GM19238 (cell line): ENCODE data around the gene SHISA9.
"Not testable (repeated sequence)": the region's sequence is repeated elsewhere in the genome, so short reads cannot be mapped to it uniquely, and the experiment has no call there.

Experiments
- DNase-seq: peaks from one replicate; pipeline ENCODE4 v3.0.0; 2011; ENCODE audit warnings: low spot score; ENCODE audit not compliant: insufficient read length

The SHISA9 gene

DNA sequence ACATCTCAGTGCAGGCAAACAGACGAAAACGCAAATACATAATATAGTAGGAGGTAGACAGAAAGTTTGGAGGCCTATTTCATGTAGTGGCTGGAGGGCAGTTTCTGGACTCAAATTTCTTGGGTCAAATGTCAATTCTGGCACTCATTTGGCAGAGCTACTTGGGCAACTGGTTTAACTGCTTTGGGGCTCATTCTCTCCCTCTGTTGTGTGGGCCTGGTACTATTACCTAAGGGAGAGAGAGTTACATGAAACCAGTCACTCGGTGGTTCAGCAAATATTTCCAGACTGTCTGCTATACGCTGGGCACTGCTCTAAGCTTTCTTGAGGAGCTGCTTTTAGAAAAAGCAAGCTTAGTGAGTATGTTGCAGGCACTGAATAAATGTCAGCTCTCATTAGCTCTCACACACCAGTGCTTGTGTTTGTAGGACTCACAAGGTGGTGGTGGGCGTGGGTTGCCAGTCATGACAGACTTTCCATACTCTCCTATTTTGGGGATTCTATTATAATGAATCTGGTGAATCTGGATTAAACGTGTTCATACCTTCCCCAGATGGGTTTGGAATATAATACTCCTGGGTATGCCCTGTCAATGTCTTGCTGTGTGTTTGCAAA is 1.8 kb upstream of the SHISA9 start:
- no peak for DNase-seq

DNA sequence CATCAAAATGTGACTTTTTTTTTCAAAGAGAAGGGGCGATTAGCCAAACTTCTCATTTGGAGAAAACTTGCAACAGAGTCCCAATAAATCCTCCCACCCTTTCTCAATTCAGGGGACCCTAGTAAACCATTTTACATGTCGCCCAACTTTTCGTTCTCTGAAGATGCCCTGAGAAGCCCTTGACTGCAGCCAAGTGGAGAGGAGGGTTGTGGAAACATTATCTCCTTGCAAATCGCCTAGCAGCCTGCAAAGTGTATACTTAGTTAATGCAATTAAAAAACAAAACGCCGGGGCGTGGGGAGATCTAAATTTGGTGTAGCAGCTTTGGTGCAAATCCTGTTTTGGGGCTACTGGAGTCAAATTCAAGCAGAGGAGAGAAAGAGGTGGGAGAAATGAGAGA is 1.2 kb upstream of the SHISA9 start:
- DNase-seq: no peak

DNA sequence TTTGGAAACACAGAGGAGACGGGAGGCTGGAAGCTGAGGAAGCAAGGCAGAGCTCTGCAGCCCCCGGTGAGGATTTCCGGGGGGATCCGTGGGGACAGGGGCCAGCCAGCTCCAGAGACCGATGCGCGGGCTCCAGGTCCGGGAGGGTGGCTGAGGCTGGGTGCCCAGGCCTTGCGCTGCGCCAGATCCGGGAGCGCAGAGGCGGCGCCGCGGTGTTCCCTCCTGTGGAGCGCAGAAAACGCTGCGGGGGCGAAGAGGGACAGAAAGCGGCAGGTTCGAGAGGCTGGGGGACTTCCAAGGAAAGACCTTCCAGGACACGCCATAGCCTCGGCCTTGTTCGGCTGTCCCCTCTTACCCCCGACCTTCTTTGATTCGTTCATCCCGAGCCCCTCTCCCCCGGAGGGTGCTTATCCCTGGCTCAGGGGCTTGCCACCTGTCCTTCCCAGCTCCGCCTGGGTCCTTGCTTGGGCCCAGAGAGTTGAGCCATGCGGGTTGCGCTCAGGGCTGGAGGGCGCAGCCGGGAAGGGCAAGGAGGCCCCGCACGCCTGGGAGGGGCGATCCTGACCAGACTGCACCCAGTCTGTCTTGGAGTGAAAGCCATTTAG is 697 bp upstream of the SHISA9 start:
- DNase-seq: no peak

DNA sequence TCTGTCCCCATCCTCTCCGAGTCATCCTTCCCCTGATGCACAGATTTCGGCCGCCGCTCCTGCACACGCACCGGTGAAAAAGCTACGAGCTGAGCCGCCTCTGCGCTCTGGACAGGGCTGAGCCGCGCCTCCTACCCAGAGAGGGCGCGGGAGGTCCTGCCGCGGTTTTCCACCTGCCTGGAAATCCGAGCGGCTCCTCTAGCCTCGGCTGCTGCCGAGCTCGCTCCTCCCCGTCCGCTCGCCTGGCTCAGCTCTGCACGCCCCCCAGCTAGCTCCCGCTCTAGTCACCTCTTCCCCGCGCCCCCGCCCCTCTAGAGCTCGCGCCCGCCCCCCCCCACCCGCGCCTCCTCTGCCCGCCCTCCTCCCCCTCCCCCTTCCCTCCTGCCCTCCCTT is 198 bp upstream of the SHISA9 start:
- no peak for DNase-seq

DNA sequence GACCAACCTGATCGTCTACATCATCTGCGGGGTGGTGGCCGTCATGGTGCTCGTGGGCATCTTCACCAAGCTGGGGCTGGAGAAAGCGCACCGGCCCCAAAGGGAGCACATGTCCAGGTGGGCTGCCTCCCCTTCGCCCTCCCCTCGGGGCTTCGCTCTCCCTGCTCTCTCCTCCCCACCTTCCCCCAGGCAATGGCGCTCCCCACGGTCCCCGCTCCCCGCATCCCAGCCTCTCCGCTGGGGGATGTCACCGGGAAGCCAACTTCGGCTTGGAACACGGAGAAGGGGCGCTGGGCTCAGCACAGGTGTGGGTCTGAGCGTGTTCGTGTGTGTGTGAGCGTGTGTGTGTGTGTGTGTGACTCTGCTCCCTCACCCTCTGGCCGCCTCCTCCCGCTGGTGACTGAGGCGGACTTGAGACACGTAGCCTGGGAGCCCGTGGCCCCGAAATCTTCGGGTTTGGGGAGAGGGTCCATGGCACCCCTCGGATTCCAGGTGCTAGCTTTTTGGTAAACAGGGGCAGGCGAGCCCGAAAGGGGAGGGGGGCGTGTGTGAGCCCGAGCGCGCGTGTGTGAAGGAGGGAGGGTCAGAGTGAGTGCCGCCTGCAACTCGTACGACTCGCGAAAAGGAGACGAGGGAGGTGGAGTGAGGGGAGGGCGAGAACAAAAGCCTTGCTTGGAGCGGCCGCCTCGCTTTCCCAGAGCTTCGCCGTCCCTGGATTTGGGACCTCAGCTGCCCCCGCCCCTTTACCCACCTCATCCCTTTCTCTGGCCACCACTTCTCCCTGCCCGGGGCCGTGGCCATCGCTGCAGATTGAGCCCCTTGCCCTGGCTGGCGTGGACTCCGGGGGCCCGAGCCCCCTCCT is 1.3 kb downstream of the SHISA9 start:
- no peak for DNase-seq

DNA sequence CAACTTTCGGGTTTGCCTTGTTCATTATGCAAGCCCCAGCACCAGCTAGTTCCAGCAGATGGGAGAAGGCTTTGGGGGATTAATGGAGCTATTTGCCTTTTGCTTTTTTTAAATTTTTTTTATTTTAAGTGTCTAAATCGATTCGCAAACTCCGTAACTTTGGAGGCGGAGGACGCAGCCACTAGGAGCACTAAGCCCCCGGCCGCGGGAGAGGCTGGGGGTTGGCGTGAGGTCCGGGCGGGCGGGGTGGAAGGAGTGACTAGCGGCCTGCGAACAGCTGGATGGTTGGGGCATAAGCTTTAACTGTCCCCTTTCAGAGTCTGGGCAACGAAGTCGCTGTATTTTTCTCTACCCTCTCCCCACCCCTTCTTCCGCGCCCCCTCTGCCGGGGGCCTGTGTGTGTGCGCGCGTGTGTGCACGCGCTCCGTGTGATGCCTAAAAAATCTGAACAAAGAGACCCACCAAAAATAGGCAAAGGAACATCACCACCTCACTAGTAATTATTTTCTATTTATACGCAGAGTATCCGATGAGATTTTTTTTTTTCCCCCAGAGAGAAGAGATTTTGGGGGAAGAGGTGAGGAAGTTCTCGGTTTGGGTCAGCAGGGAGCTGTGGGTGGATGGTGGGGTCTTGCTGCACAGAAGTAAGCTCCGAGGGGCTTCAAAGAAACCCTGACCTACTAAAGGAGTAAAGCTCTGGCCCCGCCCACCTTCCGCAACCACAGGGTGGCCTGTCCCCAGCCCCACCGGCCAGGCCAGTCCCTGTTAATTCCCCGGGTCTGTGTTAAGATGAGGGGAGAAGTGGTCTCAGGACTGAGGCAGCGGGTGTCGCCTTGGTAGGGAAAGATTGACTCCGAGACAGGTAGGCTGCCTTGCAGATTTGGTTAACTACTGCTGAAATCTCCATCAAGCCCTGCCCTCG is 2.3 kb downstream of the SHISA9 start:
- DNase-seq: no peak

DNA sequence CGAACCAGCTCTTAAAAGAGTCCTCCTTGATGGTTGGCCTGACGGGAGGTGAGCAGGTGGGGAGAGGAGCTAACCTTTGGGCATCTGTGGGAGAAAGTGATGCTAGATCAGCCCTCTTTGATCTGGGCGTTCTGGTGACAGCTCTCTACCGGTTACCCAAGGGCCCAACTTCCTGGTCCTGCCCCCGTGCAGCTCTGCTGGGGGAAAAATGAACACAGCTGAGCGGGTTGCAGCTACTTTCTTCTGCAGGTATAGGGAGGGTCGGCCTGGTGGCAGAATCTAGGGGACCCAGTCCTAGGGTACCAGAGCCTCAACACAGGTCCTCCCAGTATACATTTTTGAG is 2.9 kb downstream of the SHISA9 start:
- DNase-seq: no peak

DNA sequence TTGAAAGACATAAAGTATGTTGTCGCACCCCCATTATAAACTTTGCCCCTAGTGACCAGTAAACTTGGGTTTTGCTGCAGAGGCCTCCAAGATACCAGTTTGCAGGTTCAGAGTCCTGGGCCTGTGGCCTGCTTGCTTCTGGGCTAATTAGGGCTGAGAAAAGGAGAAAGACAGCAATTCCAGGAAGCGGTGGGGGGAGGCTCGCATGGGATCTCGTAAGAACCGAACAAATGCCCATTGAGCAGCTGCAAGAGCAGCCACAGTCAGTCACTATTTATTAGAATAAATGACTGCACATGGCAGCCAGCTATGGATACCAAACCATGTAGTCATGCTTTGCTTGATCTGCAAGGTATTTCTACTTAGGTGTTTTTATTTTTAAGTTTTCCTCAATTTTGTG is 4.9 kb downstream of the SHISA9 start:
- DNase-seq: no peak

DNA sequence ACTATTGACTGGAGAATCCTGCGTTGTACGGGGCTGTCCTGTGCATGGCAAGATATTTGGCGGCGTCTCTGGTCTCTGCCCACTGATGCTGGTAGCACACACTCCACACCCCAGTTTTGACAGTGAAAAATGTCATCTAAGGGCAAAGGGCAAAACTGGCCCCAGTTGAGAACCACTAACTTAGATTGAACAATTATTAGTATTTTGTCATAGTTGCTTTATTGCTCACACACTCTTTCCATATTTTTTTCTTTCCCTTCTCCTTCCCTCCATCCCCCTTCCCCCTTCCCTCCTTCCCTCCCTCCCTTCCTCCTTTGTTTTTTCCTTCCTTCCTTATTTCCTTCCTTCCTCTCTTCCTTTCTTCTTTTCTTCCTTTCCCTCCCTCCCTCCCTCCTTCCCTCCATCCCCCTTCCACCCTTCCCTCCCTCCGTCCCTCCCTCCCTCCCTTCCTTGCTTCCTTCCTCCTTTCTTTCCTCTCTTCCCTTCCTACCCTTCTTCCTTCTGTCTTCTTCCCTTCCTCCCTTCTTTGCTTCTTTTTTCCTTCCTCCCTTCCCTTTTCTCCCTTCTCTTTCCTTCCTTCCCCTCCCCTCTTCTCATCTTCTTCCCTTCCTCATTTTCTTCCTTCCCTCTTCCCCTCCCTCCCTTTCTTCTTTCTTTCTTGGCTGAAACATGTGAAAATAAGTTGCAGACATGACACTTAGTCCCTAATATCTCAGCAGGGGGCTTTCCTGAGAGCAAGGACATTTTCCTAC is 5.5 kb downstream of the SHISA9 start:
- no peak for DNase-seq

DNA sequence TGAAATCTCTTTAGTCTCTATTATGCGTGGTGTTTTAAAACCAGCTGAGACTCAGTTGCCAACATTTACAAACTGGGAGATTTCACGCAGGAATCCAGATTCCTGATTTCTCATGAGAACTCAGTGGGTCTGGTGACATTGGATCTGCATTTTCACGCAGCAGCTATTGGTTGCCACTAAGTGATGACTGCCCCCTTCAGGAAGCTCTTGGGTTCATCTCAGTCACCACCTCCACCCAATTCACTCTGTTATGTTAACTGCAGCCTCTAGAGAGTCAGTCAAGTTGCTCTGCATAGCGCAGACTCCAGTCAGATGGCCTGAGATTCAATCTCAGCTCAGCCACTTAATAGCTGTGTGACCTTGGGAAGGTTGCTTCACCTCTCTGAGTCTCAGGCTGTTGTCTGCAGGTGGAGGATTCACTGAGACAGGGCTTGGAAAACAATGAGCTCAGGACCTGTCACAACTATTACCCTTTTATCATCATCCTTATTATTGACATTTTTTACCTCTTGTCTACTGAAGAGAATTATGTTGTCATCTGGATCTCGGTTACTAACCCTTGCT is 6.4 kb downstream of the SHISA9 start:
- no peak for DNase-seq

DNA sequence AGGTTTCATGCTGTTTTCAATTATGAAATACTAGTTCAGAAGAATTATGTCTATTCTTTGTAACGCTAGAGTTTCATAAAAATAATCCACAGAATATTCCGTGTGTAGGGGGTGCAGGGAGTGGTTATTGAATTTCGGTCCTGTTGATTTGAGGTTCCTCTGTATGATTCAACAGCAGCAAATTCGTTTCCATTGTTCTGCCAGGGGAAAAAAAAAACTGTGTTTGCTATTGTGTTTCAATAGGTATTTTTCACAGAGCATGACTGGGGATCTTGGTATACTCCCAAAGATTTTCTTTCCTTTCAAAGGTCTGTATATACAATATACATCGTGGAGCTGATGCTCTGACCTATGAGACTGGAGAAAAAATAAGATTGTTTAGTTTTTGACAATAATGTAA is 15.8 kb downstream of the SHISA9 start:
- DNase-seq: no peak

DNA sequence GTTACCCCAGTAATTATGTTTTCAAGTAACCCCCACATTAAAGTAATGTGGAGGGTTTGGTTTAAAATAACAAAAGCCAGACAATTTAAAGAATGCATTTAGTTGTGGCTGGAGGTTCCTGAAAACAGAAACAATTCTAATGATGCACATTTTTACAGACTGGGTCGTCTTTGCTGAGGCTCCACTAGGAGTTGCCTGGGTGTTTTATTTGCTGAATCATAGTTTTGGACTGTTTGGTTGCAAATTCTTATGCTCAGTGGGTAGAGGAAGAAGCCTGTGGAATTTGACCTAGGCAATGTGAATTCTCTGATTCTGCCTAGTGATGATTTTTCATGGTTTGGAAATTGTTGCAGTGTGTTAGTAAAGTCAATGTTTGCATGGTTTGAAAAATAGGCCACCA is 16.3 kb downstream of the SHISA9 start:
- no peak for DNase-seq

DNA sequence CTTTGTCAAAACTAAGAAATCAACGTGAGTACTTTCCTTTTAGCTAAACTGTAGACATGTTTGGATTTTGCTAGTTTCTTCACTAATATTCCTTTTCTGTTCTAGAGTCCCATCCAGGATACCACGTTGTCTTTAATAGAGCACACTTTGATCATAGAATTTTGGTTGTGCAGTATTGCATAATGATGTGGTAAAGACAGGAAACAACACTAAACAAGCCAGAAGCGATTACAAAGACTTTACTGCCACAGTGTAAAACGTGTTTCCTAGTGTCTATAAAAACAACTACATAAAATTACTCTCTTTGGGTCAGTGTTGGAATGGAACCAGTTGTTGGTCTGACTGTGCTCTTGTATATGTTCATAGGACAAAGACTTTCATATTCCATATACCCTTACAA is 19.3 kb downstream of the SHISA9 start:
- no peak for DNase-seq

DNA sequence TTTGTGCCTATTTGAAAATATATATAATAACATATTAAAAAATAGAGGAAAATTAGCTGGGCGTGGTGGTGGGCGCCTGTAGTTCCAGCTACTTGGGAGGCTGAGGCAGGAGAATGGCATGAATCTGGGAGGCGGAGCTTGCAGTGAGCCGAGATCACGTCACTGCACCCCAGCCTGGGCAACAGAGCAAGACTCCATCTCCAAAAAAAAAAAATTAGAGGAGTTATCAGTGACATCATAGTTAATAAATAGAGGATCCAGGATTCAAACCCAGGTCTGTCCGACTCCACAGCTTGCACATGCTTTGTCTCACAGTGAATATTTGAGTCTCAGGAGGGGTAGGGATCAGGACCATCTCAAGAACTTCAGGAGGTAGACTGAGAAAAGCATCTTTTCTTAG is 22.2 kb downstream of the SHISA9 start:
- not testable (repeated sequence) for DNase-seq

DNA sequence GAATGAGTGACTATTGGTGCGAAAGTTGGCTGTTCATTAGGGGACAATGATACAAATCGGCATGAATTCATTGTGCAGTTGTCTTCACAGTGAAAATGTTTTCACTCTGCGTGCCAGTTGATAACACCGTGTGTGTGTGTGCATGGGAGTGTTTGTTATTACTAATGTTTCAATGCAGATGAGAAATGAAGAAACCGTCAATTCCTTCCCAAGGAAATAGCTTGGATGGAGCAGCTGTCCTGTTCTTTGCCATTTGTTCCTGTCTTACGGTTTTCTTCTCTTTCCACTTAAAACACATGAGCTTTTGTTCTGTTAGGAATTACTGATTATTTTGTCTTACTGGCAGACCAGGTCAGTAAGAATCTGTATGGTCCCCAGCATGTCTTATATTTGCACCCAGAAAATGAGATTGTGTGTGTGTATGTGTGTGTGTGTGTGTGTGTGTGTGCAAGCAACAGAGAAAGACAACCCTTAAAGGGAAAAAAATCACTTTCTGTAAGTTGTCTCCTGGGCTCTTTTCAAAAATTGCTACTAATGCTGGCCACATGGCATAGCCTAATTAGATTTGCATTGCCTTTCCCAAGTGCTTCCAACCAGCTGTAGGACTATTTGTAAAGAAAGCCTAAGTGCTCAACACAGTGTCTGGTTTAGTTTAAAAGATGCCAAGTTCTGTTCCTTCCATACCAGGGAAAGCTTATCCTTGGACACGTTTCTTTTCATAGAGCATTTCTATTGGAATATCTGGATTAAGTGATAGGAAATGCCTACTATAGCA is 23.8 kb downstream of the SHISA9 start:
- no peak for DNase-seq

DNA sequence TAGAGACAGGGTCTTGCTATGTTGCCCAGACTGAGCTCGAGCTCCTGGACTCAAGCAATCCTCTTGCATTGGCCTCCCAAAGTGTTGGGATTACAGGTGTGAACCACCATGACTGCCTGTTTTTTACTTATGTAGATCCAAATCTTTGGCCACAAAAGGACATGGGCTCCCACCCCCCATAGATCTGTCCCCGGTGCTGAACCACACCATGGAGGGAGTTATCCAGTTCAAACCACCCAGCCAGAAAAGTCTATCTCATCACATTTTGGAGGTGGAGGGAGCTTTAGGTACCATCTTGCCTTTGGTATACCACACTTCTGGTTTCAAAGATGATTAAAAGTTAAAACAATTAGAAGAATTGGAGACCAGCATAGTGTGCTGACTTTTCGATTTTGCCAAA is 26.2 kb downstream of the SHISA9 start:
- DNase-seq: no peak

DNA sequence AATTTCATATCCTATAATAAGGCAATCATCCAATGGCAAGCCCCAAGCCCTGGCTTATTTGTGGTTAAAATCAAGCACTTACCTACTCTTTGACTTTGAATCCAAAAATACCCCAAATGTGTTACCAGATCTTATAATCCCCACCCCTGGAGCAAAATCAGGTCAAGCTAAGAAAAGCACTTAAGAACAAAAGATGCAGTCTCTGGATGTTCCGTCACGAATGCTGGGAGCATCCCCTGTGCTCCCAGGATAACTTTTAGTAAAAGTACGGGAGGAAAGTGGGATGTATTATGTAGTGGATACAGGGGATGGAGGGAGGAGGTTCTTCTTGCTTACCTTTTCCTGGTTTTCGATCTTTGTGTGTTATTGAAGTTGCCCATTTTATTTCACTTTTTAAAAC is 29.5 kb downstream of the SHISA9 start:
- no peak for DNase-seq

DNA sequence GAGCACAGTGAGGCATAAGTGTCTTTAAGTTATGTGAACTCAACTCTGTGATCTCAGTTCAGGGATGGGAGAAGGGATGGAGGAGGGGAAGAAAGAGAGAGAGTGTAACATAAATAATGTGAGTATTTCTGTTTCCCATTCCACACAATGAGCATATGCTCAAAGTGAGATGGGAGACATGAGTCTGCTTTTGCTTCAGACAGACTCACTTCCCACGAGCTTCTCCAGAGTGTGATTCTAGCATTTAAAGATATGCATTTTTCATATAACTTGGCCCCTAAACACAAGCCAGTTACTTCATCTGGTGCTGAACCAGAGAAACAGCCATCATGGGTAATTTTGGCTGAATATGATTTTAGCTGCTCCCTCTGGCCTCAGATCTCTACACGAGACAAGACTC is 35.0 kb downstream of the SHISA9 start:
- DNase-seq: no peak

DNA sequence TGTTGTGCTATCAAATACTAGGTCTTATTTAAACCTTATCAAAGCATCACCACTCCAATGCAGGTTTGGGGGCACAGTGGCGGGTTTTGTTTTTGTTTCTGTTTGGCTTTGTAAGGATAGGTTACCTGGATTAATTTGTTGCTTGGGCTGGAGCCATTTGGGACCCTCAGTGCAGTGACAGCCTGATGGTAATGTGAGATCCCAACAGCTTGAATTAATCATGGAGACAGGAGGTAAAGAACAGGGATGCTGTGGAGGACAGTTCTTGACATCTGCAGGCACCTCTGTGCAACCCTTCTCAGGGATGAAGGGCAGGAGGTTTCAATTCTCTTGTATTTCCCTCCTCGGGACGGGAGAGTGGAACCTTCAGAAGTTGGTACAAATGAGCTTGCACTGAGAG is 40.5 kb downstream of the SHISA9 start:
- no peak for DNase-seq

DNA sequence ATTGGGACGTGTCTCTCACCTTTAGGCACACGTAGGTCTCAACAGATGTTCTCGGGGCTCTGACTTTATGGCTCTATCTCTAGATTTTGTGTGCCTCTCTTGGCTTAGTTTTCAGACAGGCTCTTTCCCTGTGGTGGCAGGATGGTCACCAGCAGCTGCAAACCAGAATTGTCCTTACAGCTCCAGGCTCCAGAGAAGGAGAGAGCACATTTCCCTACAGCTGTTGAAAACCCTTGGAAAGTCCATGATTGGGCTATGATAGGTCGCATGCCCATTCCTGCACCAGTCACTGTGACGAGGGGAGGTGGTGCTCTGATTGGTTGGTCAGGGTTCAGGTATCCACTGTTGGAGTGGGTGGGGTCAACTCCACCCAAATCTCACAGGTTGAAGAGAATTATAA is 41.5 kb downstream of the SHISA9 start:
- DNase-seq: no peak
